ENCODE data around the gene CDHR3.

CDHR3 gene

GRCh38 chr7:106059556-106059955 is 96.5 kb downstream of the CDHR3 start:
- Histone ChIP-seq H3K4me3 (no peak overlapping the region), H3K27ac (peak overlapping the region in 14 of 21 experiments; percentile 14 to 87 (median 75))

GRCh38 chr7:106060394-106060920 is 97.4 kb downstream of the CDHR3 start:
- H3K27ac ChIP-seq = peak overlapping the region in 16 of 21 experiments; percentile 1 to 87 (median 64)
- no peak overlapping the region for H3K4me3 ChIP-seq

- H3K27ac ChIP-seq = peak overlapping the region in 13 of 21 experiments; percentile 18 to 87 (median 65)
- no peak overlapping the region for H3K4me3 ChIP-seq
Measured at GRCh38 chr7:106061301-106061979, 98.4 kb downstream of the CDHR3 start.

DNA sequence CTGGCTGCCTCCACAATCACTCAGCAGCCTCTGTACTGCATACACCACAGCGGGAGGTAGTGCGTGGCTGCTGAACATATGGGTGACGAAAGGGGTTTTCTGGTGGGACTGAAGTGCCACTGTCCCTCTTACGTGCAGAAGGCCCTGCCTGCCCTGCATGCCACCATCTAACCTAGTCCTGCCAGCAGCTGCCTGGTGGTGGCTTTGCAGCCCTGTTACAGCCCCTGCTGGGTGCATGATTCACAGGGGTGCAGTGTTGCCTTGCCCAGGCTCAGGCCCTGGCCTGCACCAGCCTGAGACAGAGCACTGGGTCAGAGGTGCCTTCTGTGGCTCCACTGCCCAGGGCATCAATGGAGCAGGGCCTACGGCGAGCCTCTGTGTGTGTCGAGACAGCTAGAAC is 98.9 kb downstream of the CDHR3 start:
- peak overlapping the region in 12 of 21 experiments; percentile 18 to 79 (median 53) for H3K27ac ChIP-seq

GRCh38 chr7:106062521-106062931 is 99.5 kb downstream of the CDHR3 start:
- no peak overlapping the region for H3K4me3 ChIP-seq

More for the DNA sequence above, 98.9 kb downstream of the CDHR3 start:
- H3K4me3 ChIP-seq = no peak overlapping the region

DNA sequence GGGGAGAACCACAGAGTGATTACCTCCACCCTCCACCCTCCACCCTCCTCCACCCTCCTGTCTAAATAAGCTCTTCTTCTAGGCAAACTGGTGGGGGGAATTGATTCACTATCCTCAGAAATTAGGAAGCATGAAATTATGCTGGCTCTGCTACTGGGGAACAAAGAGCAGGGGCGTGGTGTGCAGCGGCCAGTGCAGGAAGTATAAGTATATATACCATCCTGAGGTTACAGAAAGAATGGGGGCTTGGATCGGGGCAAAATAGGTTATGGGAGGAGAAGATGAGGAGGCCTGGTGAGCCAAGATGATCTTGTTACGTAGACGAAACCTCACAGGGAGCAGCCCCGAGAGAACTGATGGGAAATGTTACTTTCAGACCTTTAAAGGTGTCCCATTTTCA is 100.0 kb downstream of the CDHR3 start:
- Histone ChIP-seq H3K4me3 (no peak overlapping the region), H3K27ac (peak overlapping the region in 10 of 21 experiments; percentile 20 to 79 (median 56))

More at GRCh38 chr7:106062521-106062931, 99.5 kb downstream of the CDHR3 start:
- peak overlapping the region in 12 of 21 experiments; percentile 20 to 79 (median 53) for H3K27ac ChIP-seq

DNA sequence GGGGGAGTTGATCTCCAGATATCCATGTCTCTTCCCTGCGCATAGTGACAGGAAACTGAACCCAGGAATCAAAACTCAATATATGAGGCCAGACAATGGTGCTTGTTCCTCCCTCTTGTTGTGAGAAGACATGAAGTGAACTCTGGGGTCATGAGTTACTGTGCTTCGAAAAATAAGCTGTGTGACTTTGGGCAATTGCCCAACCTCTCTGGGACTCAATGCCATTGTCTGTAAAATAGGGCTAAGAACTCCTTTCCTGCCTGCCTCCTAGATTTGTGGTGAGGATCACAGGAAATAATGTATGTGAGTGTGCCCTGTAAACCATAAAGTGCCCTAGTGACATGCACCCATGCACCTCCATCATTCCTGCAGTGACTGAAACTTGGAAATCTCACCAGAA is 100.6 kb downstream of the CDHR3 start:
- no peak overlapping the region for H3K4me3 ChIP-seq
- H3K27ac ChIP-seq = peak overlapping the region in 11 of 21 experiments; percentile 30 to 86 (median 72)

- H3K27ac ChIP-seq = peak overlapping the region in 20 of 21 experiments; percentile 28 to 86 (median 72)
- H3K4me3 ChIP-seq = no peak overlapping the region
Measured at GRCh38 chr7:106064316-106064715, 101.3 kb downstream of the CDHR3 start.

- H3K4me3 ChIP-seq = peak overlapping the region in 3 of 7 experiments; percentile 1 to 30 (median 9)
- H3K27ac ChIP-seq = peak overlapping the region in 20 of 21 experiments; percentile 32 to 86 (median 72)
Measured at GRCh38 chr7:106064771-106065574, 101.9 kb downstream of the CDHR3 start.

GRCh38 chr7:106065575-106066500 is 102.8 kb downstream of the CDHR3 start:
- peak overlapping the region in 19 of 21 experiments; percentile 44 to 86 (median 72) for H3K27ac ChIP-seq
- peak overlapping the region in 3 of 7 experiments; percentile 1 to 30 (median 9) for H3K4me3 ChIP-seq

DNA sequence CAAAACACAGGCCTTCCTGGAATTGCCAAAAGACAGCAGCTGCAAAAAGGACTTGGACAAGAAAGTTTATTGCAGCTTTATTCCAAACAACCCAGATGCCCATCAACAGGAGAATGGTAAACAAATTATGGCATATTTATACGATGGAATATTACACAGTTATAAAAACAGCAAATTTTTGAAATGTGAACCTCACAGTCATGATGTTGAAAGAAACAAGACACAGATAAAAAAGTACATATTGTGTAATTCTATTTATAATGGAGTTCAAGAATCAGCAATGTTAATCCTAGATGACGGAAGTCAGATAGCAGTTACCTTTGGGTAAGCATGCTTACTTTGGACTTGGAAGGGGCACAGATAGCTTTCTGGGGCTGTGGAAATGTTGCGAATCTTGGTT is 104.6 kb downstream of the CDHR3 start:
- Histone ChIP-seq H3K4me3 (no peak overlapping the region), H3K27ac (peak overlapping the region in 6 of 21 experiments; percentile 37 to 87 (median 63))

- Histone ChIP-seq H3K4me3 (no peak overlapping the region), H3K27ac (peak overlapping the region in 15 of 21 experiments; percentile 9 to 96 (median 62))
Measured at GRCh38 chr7:106068538-106068961, 105.5 kb downstream of the CDHR3 start.

DNA sequence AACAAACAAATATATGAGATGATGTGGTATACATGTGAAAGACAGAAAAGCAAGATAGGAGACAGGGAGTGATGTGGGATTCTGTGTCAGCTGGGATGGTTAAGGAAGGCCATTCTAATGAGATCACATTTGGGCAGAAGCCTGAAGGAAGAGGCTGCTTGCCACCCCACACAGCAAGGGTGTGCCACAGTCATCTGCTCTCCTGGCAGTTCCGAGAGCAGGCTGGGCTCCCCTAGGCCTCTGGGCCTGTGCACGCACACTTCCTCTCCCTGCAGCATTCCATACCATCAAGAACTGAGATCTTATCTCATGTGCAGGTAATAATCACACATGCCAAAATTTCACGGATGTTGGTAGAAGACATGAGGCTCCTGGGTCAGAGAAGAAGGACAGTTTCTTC is 105.9 kb downstream of the CDHR3 start:
- Histone ChIP-seq H3K4me3 (no peak overlapping the region), H3K27ac (peak overlapping the region in 15 of 21 experiments; percentile 9 to 96 (median 65))

- H3K27ac ChIP-seq = peak overlapping the region in 18 of 21 experiments; percentile 19 to 96 (median 82)
- no peak overlapping the region for H3K4me3 ChIP-seq
Measured at GRCh38 chr7:106069471-106070200, 106.6 kb downstream of the CDHR3 start.

DNA sequence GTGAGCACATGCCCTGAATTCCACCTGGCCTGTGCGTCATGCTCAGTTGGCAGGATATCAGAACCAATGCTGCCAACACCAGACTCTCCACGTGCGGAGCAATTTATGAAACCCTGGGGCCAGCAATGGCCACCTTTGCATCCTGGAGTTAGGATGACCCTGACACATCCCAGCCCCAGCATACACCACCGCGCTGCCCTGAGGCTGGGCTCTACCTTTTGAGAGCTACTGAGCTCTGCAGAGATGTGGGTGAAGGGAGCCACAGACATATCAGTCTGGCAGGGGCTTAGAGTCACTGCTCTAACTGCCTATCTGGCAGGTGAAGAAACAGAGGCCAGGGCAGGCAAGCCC is 107.1 kb downstream of the CDHR3 start:
- peak overlapping the region in 19 of 21 experiments; percentile 46 to 96 (median 82) for H3K27ac ChIP-seq

DNA sequence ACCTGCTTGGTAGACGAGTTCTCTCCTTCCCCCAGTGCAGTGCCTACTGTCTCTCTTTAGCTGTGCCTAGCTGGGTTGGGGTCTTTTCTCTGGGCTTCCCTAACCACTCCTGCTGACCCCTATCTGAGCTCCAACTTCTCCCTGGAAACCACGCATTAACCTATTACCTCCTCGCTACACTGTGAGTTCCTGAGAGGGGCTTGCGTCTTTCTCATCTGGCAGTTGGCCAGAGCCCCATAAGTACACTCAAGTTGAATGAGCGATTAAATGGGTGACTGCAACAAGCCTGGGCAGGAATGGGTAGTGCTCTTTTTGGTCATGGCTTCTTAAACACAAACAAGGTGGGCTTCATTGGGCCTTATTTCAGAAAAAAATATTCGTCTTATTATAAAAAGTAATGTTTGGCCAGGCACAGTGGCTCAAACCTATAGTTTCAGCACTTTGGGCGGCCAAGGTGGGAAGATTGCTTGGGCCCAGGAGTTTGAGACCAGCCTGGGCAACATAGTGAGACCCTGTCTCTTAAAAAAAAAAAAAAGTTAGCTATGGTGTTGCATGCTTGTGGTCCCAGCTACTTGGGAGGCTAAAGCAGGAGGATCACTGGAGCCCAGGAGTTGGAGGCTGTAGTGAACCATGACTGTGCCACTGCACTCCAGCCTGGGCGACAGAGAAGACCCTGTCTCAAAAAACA is 107.6 kb downstream of the CDHR3 start:
- no peak overlapping the region for H3K4me3 ChIP-seq
- peak overlapping the region in 20 of 21 experiments; percentile 46 to 96 (median 82) for H3K27ac ChIP-seq

More for the DNA sequence above, 107.1 kb downstream of the CDHR3 start:
- no peak overlapping the region for H3K4me3 ChIP-seq

DNA sequence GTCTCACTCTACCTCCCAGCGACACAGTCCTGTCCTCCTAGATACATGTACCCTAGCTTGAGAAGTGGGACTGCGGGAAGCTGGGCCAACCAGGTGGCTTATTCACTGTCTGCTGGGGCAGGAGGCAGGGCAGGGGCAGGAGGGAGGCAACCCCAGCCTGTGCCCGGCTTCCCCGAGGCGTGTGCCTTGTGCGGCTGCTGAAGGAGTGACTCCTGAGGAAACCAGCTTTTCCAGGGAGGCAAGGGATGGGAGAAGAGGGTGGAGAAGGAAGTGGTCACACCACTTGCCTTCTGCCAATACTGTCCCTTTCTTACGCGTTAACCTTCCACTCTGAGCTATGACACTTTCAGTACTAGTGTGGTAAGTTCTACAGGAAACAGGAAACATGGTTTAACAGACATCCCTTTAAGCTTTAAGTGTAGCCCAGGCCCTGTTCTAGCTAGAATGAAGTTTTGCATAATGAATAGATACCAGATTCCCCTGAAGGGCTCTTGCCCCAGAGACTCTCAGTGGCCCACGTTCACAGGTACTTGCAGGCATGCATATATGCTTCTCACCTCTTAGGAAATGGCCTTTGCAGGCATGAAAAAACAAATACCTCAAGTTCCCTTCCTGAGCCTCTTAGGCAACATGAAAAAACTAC is 108.4 kb downstream of the CDHR3 start:
- peak overlapping the region; percentile 18 to 96 (median 82) for H3K27ac ChIP-seq
- H3K4me3 ChIP-seq = peak overlapping the region in 1 of 7 experiments; percentile 10
